ENCODE results near the gene P2RX7.

DNA sequence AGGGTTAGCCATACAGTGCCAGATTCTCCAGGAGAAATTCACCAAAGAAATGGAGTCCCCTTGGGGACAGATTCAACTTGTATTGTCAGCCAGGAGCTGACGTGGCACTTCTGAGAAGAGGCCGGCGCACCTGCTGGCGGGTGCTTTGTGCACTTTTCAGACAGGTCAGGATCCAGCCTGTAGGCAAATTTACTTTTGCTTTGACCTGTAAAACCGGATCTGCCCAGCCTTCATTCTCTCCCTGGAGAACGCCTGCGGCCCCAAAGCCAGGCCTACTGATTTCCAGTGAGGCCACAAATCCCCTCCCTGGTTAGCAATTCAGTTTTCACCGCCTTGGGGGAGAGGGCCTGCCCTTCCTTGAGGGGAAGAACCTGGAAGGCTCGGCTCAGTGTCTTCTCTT is 94.6 kb downstream of the P2RX7 start:
- TF ChIP-seq CTCF (IDR thresholded peaks at IDR 0.05) (peak in 1 of 3 donors; percentile 36), POLR2A (IDR thresholded peaks at IDR 0.05) (no peak), POLR2AphosphoS5 (IDR thresholded peaks at IDR 0.05) (peak in 2 of 3 donors; percentile 34 to 52)
